ENCODE data around the gene MAPT. TPM values are rescaled to one million over a fixed set of nuclear protein-coding genes. Genes with fewer than 3 reads are reported as not detected.

Gene MAPT
- total and polyA plus RNA-seq, 3 donors from 2014 or later, result 5.0 to 100 (median 6.1) TPM

DNA sequence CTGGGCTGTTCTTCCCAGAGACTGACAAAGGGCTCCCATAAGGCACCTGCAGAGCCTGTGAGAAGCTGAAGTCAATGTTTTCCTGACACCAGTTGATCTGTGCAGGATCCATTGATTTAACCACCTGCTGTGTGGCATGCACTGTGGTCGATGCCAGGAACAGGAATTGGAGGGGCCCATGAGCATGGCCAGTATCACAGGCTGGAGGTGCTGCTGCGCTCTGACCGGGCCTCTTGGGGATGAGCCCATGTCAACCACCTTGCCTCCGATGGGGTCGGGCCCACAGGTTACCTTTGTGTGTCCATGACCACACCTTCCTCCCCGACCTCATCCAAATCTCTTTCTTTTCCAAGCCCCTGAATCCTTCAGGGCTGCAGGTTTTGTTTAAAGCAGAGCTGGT is 86.5 kb downstream of the MAPT start:
- H3K27me3 ChIP-seq, result no peaks in the 10 kb centered on the region
- H3K36me3 ChIP-seq (ENCODE audit: low read depth, missing control alignments), result no peaks in the 10 kb centered on the region
- H3K9me3 ChIP-seq, result no peaks in the 10 kb centered on the region
- no peaks in the 10 kb centered on the region for H3K4me1 ChIP-seq
- no peak overlapping the region for H3K4me3 ChIP-seq
- intact Hi-C loops (cut with DNase I; ENCODE audit: low total_unique reads), result no loop called here
- H3K27ac ChIP-seq, result no peak overlapping the region
- 86 to 92% methylated on average over 6 of the region's 6 CpGs for WGBS, 2 donors
- TF ChIP-seq, protein P1, sequence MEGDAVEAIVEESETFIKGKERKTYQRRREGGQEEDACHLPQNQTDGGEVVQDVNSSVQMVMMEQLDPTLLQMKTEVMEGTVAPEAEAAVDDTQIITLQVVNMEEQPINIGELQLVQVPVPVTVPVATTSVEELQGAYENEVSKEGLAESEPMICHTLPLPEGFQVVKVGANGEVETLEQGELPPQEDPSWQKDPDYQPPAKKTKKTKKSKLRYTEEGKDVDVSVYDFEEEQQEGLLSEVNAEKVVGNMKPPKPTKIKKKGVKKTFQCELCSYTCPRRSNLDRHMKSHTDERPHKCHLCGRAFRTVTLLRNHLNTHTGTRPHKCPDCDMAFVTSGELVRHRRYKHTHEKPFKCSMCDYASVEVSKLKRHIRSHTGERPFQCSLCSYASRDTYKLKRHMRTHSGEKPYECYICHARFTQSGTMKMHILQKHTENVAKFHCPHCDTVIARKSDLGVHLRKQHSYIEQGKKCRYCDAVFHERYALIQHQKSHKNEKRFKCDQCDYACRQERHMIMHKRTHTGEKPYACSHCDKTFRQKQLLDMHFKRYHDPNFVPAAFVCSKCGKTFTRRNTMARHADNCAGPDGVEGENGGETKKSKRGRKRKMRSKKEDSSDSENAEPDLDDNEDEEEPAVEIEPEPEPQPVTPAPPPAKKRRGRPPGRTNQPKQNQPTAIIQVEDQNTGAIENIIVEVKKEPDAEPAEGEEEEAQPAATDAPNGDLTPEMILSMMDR (IDR thresholded peaks at IDR 0.05), result no peak
- no peak for TF ChIP-seq POLR2A (IDR thresholded peaks at IDR 0.05)
- DNase-seq, result no peak

DNA sequence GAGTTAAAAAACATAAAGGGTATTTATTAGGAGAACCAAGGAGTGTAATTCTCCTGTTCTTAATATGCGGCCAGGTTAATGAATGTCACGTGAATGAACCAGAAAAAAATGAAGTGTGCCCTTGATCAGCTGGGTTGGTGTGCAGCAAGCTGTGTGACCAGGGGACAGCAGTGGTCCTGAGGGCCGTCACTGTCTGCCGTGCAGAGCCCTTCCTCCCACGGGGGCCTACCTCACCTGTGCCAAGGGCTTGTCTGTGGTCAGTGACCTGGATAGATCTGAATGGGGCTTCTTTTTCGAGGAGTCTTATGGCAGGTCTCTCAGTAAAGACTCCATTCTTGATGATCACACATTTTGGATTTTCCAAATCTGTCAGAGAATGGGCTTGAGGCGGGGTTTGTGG is 87.0 kb downstream of the MAPT start:
- no peaks in the 10 kb centered on the region for H3K4me1 ChIP-seq
- H3K27ac ChIP-seq, result no peak overlapping the region
- intact Hi-C loops (cut with DNase I; ENCODE audit: low total_unique reads), result no loop called here
- no peaks in the 10 kb centered on the region for H3K9me3 ChIP-seq
- DNase-seq, result no peak
- TF ChIP-seq, protein P1 (IDR thresholded peaks at IDR 0.05), result no peak
- TF ChIP-seq POLR2A (IDR thresholded peaks at IDR 0.05), result no peak
- no peaks in the 10 kb centered on the region for H3K27me3 ChIP-seq
- no peaks in the 10 kb centered on the region for H3K36me3 ChIP-seq (ENCODE audit: low read depth, missing control alignments)
- no peak overlapping the region for H3K4me3 ChIP-seq
- WGBS, 2 donors, result 90 to 91% methylated on average over 7 of the region's 7 CpGs

DNA sequence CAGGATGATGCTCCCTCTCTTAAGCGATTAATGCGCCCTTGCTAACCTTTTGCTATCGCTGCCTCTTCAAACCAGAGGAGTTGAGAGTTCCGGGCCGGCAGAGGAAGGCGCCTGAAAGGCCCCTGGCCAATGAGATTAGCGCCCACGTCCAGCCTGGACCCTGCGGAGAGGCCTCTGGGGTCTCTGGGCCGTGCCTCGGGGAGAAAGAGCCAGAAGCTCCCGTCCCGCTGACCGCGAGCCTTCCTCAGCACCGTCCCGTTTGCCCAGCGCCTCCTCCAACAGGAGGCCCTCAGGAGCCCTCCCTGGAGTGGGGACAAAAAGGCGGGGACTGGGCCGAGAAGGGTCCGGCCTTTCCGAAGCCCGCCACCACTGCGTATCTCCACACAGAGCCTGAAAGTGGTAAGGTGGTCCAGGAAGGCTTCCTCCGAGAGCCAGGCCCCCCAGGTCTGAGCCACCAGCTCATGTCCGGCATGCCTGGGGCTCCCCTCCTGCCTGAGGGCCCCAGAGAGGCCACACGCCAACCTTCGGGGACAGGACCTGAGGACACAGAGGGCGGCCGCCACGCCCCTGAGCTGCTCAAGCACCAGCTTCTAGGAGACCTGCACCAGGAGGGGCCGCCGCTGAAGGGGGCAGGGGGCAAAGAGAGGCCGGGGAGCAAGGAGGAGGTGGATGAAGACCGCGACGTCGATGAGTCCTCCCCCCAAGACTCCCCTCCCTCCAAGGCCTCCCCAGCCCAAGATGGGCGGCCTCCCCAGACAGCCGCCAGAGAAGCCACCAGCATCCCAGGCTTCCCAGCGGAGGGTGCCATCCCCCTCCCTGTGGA is 88.6 kb downstream of the MAPT start:
- no peak for TF ChIP-seq POLR2A (IDR thresholded peaks at IDR 0.05)
- TF ChIP-seq, protein P1 (IDR thresholded peaks at IDR 0.05), result no peak

DNA sequence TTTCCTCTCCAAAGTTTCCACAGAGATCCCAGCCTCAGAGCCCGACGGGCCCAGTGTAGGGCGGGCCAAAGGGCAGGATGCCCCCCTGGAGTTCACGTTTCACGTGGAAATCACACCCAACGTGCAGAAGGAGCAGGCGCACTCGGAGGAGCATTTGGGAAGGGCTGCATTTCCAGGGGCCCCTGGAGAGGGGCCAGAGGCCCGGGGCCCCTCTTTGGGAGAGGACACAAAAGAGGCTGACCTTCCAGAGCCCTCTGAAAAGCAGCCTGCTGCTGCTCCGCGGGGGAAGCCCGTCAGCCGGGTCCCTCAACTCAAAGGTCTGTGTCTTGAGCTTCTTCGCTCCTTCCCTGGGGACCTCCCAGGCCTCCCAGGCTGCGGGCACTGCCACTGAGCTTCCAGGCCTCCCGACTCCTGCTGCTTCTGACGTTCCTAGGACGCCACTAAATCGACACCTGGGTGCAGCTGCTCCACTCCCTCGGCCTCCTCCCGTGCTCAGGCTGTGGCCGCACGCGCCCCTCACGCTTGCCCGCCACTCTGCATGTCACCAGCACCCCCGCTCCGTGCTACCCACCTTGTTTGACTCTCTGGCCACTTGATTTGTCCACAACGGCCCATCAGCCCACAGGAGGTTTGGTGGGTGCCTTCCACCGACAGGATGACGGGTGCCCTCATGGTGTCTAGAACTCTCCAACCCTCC is 89.4 kb downstream of the MAPT start:
- no peak for DNase-seq
- no peaks in the 10 kb centered on the region for H3K27me3 ChIP-seq
- no peak for TF ChIP-seq POLR2A (IDR thresholded peaks at IDR 0.05)
- TF ChIP-seq, protein P1 (IDR thresholded peaks at IDR 0.05), result no peak
- intact Hi-C loops (cut with DNase I; ENCODE audit: low total_unique reads), result no loop called here
- H3K27ac ChIP-seq, result no peak overlapping the region
- H3K4me3 ChIP-seq, result no peak overlapping the region
- no peaks in the 10 kb centered on the region for H3K4me1 ChIP-seq
- no peaks in the 10 kb centered on the region for H3K36me3 ChIP-seq (ENCODE audit: low read depth, missing control alignments)
- H3K9me3 ChIP-seq, result no peaks in the 10 kb centered on the region
- 67 to 80% methylated on average over 22 to 31 of the region's 31 CpGs for WGBS, 2 donors

More for the DNA sequence above, 88.6 kb downstream of the MAPT start:
- Histone ChIP-seq H3K4me1 (no peaks in the 10 kb centered on the region), H3K36me3 (ENCODE audit: low read depth, missing control alignments) (no peaks in the 10 kb centered on the region), H3K4me3 (no peak overlapping the region), H3K27me3 (no peaks in the 10 kb centered on the region), H3K27ac (no peak overlapping the region), H3K9me3 (no peaks in the 10 kb centered on the region)
- intact Hi-C loops (cut with DNase I; ENCODE audit: low total_unique reads), result no loop called here
- 74 to 93% methylated on average over 3 to 41 of the region's 41 CpGs for WGBS, 2 donors
- DNase-seq, result no peak

Measured in testis (tissue), 3 donors.